ENCODE measurements around the gene LANCL2. TPM values are rescaled to one million over a fixed set of nuclear protein-coding genes. Genes with fewer than 3 reads are reported as not detected.

LANCL2 gene
- polyA plus RNA-seq, 3 donors, result 6.4 to 11.8 (median 8.3) TPM

- Histone ChIP-seq H3K9me3 (replicated peaks in 1 of 2; ENCODE audit: control insufficient read depth in 1 of 2, insufficient read depth in 1 of 2, low read length in 2 of 2) (peaks cover 7 to 11% of the 10 kb centered on the region in 2 donors), H3K4me1 (ENCODE audit: control insufficient read depth in 1 of 2, insufficient read depth in 2 of 2, low read length in 2 of 2) (no peaks in the 10 kb centered on the region), H3K36me3 (replicated peaks in 1 of 2; ENCODE audit: control insufficient read depth in 1 of 2, insufficient read depth in 2 of 2, low read length in 2 of 2) (no peaks in the 10 kb centered on the region), H3K9ac (ENCODE audit: insufficient read depth, low read length, poor library complexity, severe bottlenecking) (no peak overlapping the region), H3K4me2 (replicated peaks; ENCODE audit: extremely low read depth, low read length, poor library complexity, severe bottlenecking) (no peak overlapping the region), H3K27me3 (ENCODE audit: control insufficient read depth in 2 of 2, insufficient read depth in 2 of 2, low read length in 2 of 2) (no peaks in the 10 kb centered on the region), H3K79me2 (ENCODE audit: insufficient read depth, low read length) (no peaks in the 10 kb centered on the region), H3K27ac (ENCODE audit: low read depth in 1 of 2, low read length in 2 of 2) (no peak overlapping the region), H2AFZ (ENCODE audit: insufficient read depth, low read depth, low read length, poor library complexity, severe bottlenecking) (no peak overlapping the region), H4K20me1 (ENCODE audit: insufficient read depth, low read length) (no peaks in the 10 kb centered on the region), H3K4me3 (replicated peaks in 1 of 3; ENCODE audit: low read depth in 2 of 3, low read length in 3 of 3) (no peak overlapping the region)
- Mint-ChIP-seq H3K9me3 (peaks cover 14 to 35% (median 28%) of the 10 kb centered on the region in 7 donors), H3K36me3 (peaks cover 0 to 2% of the 10 kb centered on the region in 2 donors), H3K27ac (no peak overlapping the region), H3K4me1 (peaks cover 2% of the 10 kb centered on the region), H3K27me3 (ENCODE audit: low read depth in 3 of 3) (peaks cover under 1 to 5% (median 1%) of the 10 kb centered on the region in 3 donors), H3K4me3 (no peak overlapping the region)
- intact Hi-C loops (cut with micrococcal nuclease), result no loop called here
- DNase-seq, result no peak
- no CpG with 5 or more reads among the region's 1 CpG for WGBS (ENCODE audit: insufficient coverage)
- TF ChIP-seq CTCF (IDR thresholded peaks at IDR 0.05), result no peak
These were observed 93.2 kb downstream of the LANCL2 start for GRCh38 chr7:55458351-55458750.

- H3K79me2 ChIP-seq (ENCODE audit: insufficient read depth, low read length), result no peaks in the 10 kb centered on the region
- WGBS (ENCODE audit: insufficient coverage), result 93% methylated on average over 2 of the region's 4 CpGs
- H3K4me1 ChIP-seq (ENCODE audit: control insufficient read depth in 1 of 2, insufficient read depth in 2 of 2, low read length in 2 of 2), result no peaks in the 10 kb centered on the region
- Mint-ChIP-seq H3K27ac (no peak overlapping the region), H3K36me3 (peaks cover 32 to 40% of the 10 kb centered on the region in 2 donors), H3K4me3 (no peak overlapping the region), H3K27me3 (ENCODE audit: low read depth in 3 of 3) (peaks cover 1 to 5% (median 5%) of the 10 kb centered on the region in 3 donors), H3K9me3 (peaks cover 25 to 48% (median 33%) of the 10 kb centered on the region in 7 donors), H3K4me1 (no peaks in the 10 kb centered on the region)
- H3K27me3 ChIP-seq (ENCODE audit: control insufficient read depth in 2 of 2, insufficient read depth in 2 of 2, low read length in 2 of 2), result no peaks in the 10 kb centered on the region
- DNase-seq, result no peak
- no peaks in the 10 kb centered on the region for H4K20me1 ChIP-seq (ENCODE audit: insufficient read depth, low read length)
- no peak overlapping the region for H2AFZ ChIP-seq (ENCODE audit: insufficient read depth, low read depth, low read length, poor library complexity, severe bottlenecking)
- no peak for TF ChIP-seq CTCF (IDR thresholded peaks at IDR 0.05)
- no peak overlapping the region for H3K9ac ChIP-seq (ENCODE audit: insufficient read depth, low read length, poor library complexity, severe bottlenecking)
- intact Hi-C loops (cut with micrococcal nuclease), result no loop called here
- peaks cover 0 to 22% of the 10 kb centered on the region in 2 donors for H3K36me3 ChIP-seq (replicated peaks in 1 of 2; ENCODE audit: control insufficient read depth in 1 of 2, insufficient read depth in 2 of 2, low read length in 2 of 2)
- H3K4me3 ChIP-seq (replicated peaks in 1 of 3; ENCODE audit: low read depth in 2 of 3, low read length in 3 of 3), result no peak overlapping the region
- H3K4me2 ChIP-seq (replicated peaks; ENCODE audit: extremely low read depth, low read length, poor library complexity, severe bottlenecking), result no peak overlapping the region
- no peak overlapping the region for H3K27ac ChIP-seq (ENCODE audit: low read depth in 1 of 2, low read length in 2 of 2)
- peaks cover 19 to 21% of the 10 kb centered on the region in 2 donors for H3K9me3 ChIP-seq (replicated peaks in 1 of 2; ENCODE audit: control insufficient read depth in 1 of 2, insufficient read depth in 1 of 2, low read length in 2 of 2)
These were observed 98.6 kb downstream of the LANCL2 start for GRCh38 chr7:55463686-55464262.

All from CD14-positive monocyte (primary cell).